Esophagus muscularis mucosa (tissue), 3 donors: ENCODE data around the gene ATF6B.
"Not testable (repeated sequence)": the region's sequence is repeated elsewhere in the genome, so short reads cannot be mapped to it uniquely, and the experiment has no call there.

Source experiments
- POLR2A ChIP-seq: fragments of 450-650 bp; IDR thresholded peaks from one replicate; pipeline ENCODE4 v1.6.1; 2017; ENCODE audit warnings: antibody characterized with exemption, moderate library complexity, mild to moderate bottlenecking, low read depth
- TF ChIP-seq, protein P1 (sequence below), 3 experiments: fragments of 200-600 bp in 2 of 3; fragments of 450-650 bp in 1 of 3; sonication (generic) in 2 of 3; IDR thresholded peaks; one replicate each; pipeline ENCODE4 v1.5.1; 2017 to 2019; ENCODE audit warnings: antibody characterized with exemption in 3 of 3, mild to moderate bottlenecking in 2 of 3, moderate library complexity in 1 of 3

- TF ChIP-seq, protein P1, sequence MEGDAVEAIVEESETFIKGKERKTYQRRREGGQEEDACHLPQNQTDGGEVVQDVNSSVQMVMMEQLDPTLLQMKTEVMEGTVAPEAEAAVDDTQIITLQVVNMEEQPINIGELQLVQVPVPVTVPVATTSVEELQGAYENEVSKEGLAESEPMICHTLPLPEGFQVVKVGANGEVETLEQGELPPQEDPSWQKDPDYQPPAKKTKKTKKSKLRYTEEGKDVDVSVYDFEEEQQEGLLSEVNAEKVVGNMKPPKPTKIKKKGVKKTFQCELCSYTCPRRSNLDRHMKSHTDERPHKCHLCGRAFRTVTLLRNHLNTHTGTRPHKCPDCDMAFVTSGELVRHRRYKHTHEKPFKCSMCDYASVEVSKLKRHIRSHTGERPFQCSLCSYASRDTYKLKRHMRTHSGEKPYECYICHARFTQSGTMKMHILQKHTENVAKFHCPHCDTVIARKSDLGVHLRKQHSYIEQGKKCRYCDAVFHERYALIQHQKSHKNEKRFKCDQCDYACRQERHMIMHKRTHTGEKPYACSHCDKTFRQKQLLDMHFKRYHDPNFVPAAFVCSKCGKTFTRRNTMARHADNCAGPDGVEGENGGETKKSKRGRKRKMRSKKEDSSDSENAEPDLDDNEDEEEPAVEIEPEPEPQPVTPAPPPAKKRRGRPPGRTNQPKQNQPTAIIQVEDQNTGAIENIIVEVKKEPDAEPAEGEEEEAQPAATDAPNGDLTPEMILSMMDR (IDR thresholded peaks at IDR 0.05) = not testable (repeated sequence)
- not testable (repeated sequence) for TF ChIP-seq POLR2A
Observed at GRCh38 chr6:32144238-32144637, 16.2 kb upstream of the ATF6B start.
